GM12878 (cell line): ENCODE data around the gene OMP.

Experiments used
- CREM ChIP-seq: IDR thresholded peaks from 2 replicates; pipeline ENCODE4 v1.6.1; 2014; ENCODE audit warnings: antibody characterized with exemption, low read depth
- FOXK2 ChIP-seq: fragments of 450-650 bp; IDR thresholded peaks from 2 replicates; pipeline ENCODE4 v1.6.1; 2017; ENCODE audit warnings: mild to moderate bottlenecking, moderate library complexity
- MEF2B ChIP-seq: fragments of 450-650 bp; IDR thresholded peaks from 2 replicates; pipeline ENCODE4 v1.6.1; 2018; ENCODE audit warnings: mild to moderate bottlenecking, moderate library complexity; ENCODE audit not compliant: partially characterized antibody, poor library complexity, severe bottlenecking
- MTA2 ChIP-seq: fragments of 450-650 bp; IDR thresholded peaks from 2 replicates; pipeline ENCODE4 v1.6.1; 2016; ENCODE audit warnings: low read depth, mild to moderate bottlenecking, moderate library complexity
- MYC ChIP-seq: IDR thresholded peaks from 2 replicates; pipeline ENCODE4 v1.6.1; 2011; ENCODE audit warnings: mild to moderate bottlenecking, low read length, moderate library complexity, inconsistent platforms; ENCODE audit not compliant: insufficient read depth, insufficient replicate concordance, insufficient read length, severe bottlenecking
- POLR2AphosphoS5 ChIP-seq: IDR thresholded peaks from 2 replicates; pipeline ENCODE4 v1.6.1; 2011; ENCODE audit warnings: mild to moderate bottlenecking, low read length, inconsistent platforms
- ZBTB4 ChIP-seq: fragments of 450-650 bp; formaldehyde crosslinking; IDR thresholded peaks from 2 replicates; pipeline ENCODE4 v1.4.0; 2022; ENCODE audit warnings: mild to moderate bottlenecking, moderate library complexity
- ZBTB40 ChIP-seq: fragments of 450-650 bp; IDR thresholded peaks from 2 replicates; pipeline ENCODE4 v1.6.1; 2016; ENCODE audit warnings: mild to moderate bottlenecking, moderate library complexity, borderline replicate concordance
- ZSCAN29 ChIP-seq: fragments of 450-650 bp; IDR thresholded peaks from 2 replicates; pipeline ENCODE4 v1.6.1; 2017; ENCODE audit warnings: mild to moderate bottlenecking, moderate library complexity
- TF ChIP-seq, protein P1 (sequence below): fragments of 450-650 bp; IDR thresholded peaks from 2 replicates; pipeline ENCODE4 v1.6.1; 2014; ENCODE audit warnings: mild to moderate bottlenecking
- TF ChIP-seq, protein P2 (sequence below): IDR thresholded peaks from 2 replicates; pipeline ENCODE4 v1.6.1; 2012; ENCODE audit warnings: low read length, inconsistent platforms
- TF ChIP-seq, protein P3 (sequence below): fragments of 450-650 bp; IDR thresholded peaks from 2 replicates; pipeline ENCODE4 v1.6.1; 2016; ENCODE audit warnings: mild to moderate bottlenecking
- TF ChIP-seq, protein P4 (sequence below), 3 experiments: IDR thresholded peaks in 2 of 3; conservative IDR thresholded peaks in 1 of 3; 2 replicates each; pipeline ENCODE4 v1.5.1; 2011; ENCODE audit warnings: low read depth in 3 of 3, low read length in 3 of 3, mild to moderate bottlenecking in 3 of 3, control low read depth in 2 of 3, moderate library complexity in 2 of 3, inconsistent platforms in 1 of 3, mixed read lengths in 1 of 3; ENCODE audit not compliant: control insufficient read depth in 2 of 3, insufficient read depth in 1 of 3; ENCODE audit errors: extremely low read depth in 1 of 3

- TF ChIP-seq FOXK2 (no peak), MYC (no peak), MTA2 (no peak), ZBTB40 (no peak), CREM (no peak), ZSCAN29 (no peak), ZBTB4 (CRISPR knock-in tag) (no peak), POLR2AphosphoS5 (no peak), MEF2B (no peak)
- TF ChIP-seq, protein P1, sequence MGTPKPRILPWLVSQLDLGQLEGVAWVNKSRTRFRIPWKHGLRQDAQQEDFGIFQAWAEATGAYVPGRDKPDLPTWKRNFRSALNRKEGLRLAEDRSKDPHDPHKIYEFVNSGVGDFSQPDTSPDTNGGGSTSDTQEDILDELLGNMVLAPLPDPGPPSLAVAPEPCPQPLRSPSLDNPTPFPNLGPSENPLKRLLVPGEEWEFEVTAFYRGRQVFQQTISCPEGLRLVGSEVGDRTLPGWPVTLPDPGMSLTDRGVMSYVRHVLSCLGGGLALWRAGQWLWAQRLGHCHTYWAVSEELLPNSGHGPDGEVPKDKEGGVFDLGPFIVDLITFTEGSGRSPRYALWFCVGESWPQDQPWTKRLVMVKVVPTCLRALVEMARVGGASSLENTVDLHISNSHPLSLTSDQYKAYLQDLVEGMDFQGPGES: no peak
- TF ChIP-seq, protein P2, sequence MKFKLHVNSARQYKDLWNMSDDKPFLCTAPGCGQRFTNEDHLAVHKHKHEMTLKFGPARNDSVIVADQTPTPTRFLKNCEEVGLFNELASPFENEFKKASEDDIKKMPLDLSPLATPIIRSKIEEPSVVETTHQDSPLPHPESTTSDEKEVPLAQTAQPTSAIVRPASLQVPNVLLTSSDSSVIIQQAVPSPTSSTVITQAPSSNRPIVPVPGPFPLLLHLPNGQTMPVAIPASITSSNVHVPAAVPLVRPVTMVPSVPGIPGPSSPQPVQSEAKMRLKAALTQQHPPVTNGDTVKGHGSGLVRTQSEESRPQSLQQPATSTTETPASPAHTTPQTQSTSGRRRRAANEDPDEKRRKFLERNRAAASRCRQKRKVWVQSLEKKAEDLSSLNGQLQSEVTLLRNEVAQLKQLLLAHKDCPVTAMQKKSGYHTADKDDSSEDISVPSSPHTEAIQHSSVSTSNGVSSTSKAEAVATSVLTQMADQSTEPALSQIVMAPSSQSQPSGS: no peak
- TF ChIP-seq, protein P3, sequence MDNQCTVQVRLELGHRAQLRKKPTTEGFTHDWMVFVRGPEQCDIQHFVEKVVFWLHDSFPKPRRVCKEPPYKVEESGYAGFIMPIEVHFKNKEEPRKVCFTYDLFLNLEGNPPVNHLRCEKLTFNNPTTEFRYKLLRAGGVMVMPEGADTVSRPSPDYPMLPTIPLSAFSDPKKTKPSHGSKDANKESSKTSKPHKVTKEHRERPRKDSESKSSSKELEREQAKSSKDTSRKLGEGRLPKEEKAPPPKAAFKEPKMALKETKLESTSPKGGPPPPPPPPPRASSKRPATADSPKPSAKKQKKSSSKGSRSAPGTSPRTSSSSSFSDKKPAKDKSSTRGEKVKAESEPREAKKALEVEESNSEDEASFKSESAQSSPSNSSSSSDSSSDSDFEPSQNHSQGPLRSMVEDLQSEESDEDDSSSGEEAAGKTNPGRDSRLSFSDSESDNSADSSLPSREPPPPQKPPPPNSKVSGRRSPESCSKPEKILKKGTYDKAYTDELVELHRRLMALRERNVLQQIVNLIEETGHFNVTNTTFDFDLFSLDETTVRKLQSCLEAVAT: no peak
- TF ChIP-seq, protein P4, sequence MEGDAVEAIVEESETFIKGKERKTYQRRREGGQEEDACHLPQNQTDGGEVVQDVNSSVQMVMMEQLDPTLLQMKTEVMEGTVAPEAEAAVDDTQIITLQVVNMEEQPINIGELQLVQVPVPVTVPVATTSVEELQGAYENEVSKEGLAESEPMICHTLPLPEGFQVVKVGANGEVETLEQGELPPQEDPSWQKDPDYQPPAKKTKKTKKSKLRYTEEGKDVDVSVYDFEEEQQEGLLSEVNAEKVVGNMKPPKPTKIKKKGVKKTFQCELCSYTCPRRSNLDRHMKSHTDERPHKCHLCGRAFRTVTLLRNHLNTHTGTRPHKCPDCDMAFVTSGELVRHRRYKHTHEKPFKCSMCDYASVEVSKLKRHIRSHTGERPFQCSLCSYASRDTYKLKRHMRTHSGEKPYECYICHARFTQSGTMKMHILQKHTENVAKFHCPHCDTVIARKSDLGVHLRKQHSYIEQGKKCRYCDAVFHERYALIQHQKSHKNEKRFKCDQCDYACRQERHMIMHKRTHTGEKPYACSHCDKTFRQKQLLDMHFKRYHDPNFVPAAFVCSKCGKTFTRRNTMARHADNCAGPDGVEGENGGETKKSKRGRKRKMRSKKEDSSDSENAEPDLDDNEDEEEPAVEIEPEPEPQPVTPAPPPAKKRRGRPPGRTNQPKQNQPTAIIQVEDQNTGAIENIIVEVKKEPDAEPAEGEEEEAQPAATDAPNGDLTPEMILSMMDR (IDR thresholded peaks at IDR 0.05 in 2 of 3, conservative IDR thresholded peaks at IDR 0.05 in 1 of 3; ENCODE audit: control insufficient read depth in 2 of 3, extremely low read depth in 1 of 3, insufficient read depth in 1 of 3, low read depth in 3 of 3, low read length in 3 of 3): no peak
Observed at GRCh38 chr11:77103319-77103718, 679 bp downstream of the OMP start.
